ENCODE results near the gene MED4.

Gene MED4

GRCh38 chr13:48072787-48073186, 22.1 kb downstream of the MED4 start:
- no peaks in the 10 kb centered on the region for H3K4me1 Mint-ChIP-seq
- no peak overlapping the region for H3K4me3 Mint-ChIP-seq
- H3K9me3 Mint-ChIP-seq: peaks cover 64% of the 10 kb centered on the region
- H3K27me3 Mint-ChIP-seq (ENCODE audit: low read depth): no peaks in the 10 kb centered on the region
- no peak overlapping the region for H3K27ac Mint-ChIP-seq
- peaks cover 98% of the 10 kb centered on the region for H3K36me3 Mint-ChIP-seq (ENCODE audit: low read depth)
- TF ChIP-seq, protein P1, sequence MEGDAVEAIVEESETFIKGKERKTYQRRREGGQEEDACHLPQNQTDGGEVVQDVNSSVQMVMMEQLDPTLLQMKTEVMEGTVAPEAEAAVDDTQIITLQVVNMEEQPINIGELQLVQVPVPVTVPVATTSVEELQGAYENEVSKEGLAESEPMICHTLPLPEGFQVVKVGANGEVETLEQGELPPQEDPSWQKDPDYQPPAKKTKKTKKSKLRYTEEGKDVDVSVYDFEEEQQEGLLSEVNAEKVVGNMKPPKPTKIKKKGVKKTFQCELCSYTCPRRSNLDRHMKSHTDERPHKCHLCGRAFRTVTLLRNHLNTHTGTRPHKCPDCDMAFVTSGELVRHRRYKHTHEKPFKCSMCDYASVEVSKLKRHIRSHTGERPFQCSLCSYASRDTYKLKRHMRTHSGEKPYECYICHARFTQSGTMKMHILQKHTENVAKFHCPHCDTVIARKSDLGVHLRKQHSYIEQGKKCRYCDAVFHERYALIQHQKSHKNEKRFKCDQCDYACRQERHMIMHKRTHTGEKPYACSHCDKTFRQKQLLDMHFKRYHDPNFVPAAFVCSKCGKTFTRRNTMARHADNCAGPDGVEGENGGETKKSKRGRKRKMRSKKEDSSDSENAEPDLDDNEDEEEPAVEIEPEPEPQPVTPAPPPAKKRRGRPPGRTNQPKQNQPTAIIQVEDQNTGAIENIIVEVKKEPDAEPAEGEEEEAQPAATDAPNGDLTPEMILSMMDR (IDR thresholded peaks at IDR 0.05; ENCODE audit: unreplicated experiment in 3 of 3): no peak

DNA sequence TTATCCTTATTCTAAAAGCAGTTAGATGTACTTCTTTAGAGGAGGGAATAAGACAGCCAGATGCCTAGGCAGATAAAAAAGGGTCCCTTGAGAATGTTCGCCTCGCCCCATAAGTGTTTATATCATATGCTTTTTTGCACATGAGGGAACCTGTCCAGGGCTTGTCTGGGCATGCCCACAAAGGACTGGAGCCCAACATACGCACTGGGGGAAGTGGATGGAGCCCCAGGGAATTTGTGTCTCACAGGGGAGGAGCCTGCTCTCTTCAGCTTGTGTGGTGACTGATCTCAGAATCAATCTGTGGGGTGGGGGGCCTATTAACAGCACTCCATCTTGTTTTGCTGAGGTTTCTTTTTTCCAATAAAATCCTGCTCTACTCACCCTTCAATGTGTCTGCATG, 22.6 kb downstream of the MED4 start:
- Mint-ChIP-seq H3K4me3 (no peak overlapping the region), H3K9me3 (peaks cover 69% of the 10 kb centered on the region), H3K27me3 (ENCODE audit: low read depth) (no peaks in the 10 kb centered on the region), H3K27ac (no peak overlapping the region), H3K4me1 (no peaks in the 10 kb centered on the region), H3K36me3 (ENCODE audit: low read depth) (peaks cover 100% of the 10 kb centered on the region)
- TF ChIP-seq, protein P1 (IDR thresholded peaks at IDR 0.05; ENCODE audit: unreplicated experiment in 3 of 3): no peak

DNA sequence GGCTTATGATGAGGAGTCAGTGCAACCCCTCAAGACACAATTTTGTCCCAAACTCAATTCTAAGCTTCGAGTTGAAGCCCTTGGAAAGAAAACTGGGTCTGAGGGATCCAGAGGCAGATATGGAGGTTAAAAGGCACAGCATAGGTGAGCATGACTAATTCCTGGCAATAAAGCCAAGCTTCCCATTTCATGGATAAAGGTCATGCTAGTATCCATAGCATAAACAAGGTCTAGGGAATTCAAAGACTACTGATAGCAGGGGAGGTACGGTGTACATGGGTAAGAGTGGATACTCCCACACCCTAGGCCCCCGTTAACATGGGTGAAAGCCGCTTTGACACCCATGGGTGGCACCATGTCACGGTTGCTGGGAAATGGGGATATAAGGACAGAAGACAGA, 24.0 kb downstream of the MED4 start:
- no peaks in the 10 kb centered on the region for H3K27me3 Mint-ChIP-seq (ENCODE audit: low read depth)
- TF ChIP-seq, protein P1 (IDR thresholded peaks at IDR 0.05; ENCODE audit: unreplicated experiment in 3 of 3): no peak
- H3K4me1 Mint-ChIP-seq: no peaks in the 10 kb centered on the region
- H3K36me3 Mint-ChIP-seq (ENCODE audit: low read depth): peaks cover 100% of the 10 kb centered on the region
- H3K4me3 Mint-ChIP-seq: no peak overlapping the region
- no peak overlapping the region for H3K27ac Mint-ChIP-seq
- peaks cover 78% of the 10 kb centered on the region for H3K9me3 Mint-ChIP-seq

- Mint-ChIP-seq H3K36me3 (ENCODE audit: low read depth) (peaks cover 100% of the 10 kb centered on the region), H3K27me3 (ENCODE audit: low read depth) (no peaks in the 10 kb centered on the region), H3K9me3 (peaks cover 71% of the 10 kb centered on the region), H3K4me3 (no peak overlapping the region), H3K4me1 (no peaks in the 10 kb centered on the region), H3K27ac (no peak overlapping the region)
- TF ChIP-seq, protein P1 (IDR thresholded peaks at IDR 0.05; ENCODE audit: unreplicated experiment in 3 of 3): no peak
These were observed 25.3 kb downstream of the MED4 start for GRCh38 chr13:48069573-48069972.

GRCh38 chr13:48068952-48069351, 26.0 kb downstream of the MED4 start:
- Mint-ChIP-seq H3K4me3 (no peak overlapping the region), H3K4me1 (no peaks in the 10 kb centered on the region), H3K27me3 (ENCODE audit: low read depth) (no peaks in the 10 kb centered on the region), H3K27ac (no peak overlapping the region), H3K36me3 (ENCODE audit: low read depth) (peaks cover 98% of the 10 kb centered on the region), H3K9me3 (peaks cover 65% of the 10 kb centered on the region)
- TF ChIP-seq, protein P1 (IDR thresholded peaks at IDR 0.05; ENCODE audit: unreplicated experiment in 3 of 3): no peak

GRCh38 chr13:48068036-48068435, 26.9 kb downstream of the MED4 start:
- H3K36me3 Mint-ChIP-seq (ENCODE audit: low read depth): peaks cover 89% of the 10 kb centered on the region
- no peak overlapping the region for H3K4me3 Mint-ChIP-seq
- H3K4me1 Mint-ChIP-seq: no peaks in the 10 kb centered on the region
- no peak overlapping the region for H3K27ac Mint-ChIP-seq
- H3K27me3 Mint-ChIP-seq (ENCODE audit: low read depth): no peaks in the 10 kb centered on the region
- H3K9me3 Mint-ChIP-seq: peaks cover 59% of the 10 kb centered on the region
- TF ChIP-seq, protein P1 (IDR thresholded peaks at IDR 0.05; ENCODE audit: unreplicated experiment in 3 of 3): no peak
